ENCODE data around the gene TMEM94. TPM values are rescaled to one million over a fixed set of nuclear protein-coding genes. Genes with fewer than 3 reads are reported as not detected.

The TMEM94 gene
- total and polyA plus RNA-seq, 2 of the 13 experiments (the other 11 are each of a cell fraction or from before 2014, with no cell fraction given): 32.6 to 134 TPM

DNA sequence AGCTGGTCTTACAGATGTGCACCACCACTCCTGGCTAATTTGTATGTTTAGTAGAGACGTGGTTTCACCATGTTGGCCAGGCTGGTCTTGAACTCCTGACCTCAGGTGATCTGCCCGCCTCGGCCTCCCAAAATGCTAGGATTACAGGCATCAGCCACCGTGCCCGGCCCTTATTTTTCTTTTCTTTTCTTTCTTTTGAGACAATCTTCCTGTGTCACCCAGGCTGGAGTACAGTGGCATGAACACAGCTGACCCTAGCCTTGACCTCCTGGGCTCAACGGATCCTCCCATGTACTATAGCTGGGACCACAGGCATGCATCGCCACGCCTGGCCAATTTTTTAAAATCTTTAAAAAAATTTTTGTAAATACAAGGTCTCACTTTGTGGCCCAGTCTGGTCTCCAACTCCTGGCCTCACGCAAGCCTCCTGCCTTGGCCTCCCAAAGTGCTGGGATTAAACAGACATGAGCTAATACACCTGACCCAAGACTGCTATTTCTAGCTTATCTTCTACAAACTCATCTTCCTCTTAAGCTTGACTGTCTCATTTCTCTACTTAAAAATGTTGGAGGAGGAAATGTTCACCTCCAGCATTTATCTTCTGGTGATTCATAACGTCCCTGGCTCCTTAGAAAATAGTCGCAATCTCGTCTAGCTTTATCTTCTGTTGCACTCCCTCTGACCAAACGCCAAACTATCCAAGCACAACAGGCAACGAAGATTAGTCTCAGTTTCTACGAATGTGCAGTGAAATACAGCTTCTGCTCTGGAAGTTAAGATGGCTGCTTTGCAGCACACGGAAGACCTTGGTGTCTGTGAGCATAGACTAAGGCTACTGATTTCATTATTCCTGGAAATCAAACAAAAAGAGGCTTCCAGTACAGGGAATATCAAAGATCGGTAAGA is 8.2 kb upstream of the TMEM94 start (continued):
- 0 out of 2 replicates have a peak, but pooled peaks have one; percentile 65 for TF ChIP-seq NR2F2 (IDR thresholded peaks at IDR 0.05; ENCODE audit: borderline replicate concordance, low read depth)
- 0 out of 2 replicates have a peak, but pooled peaks have one; percentile 30 for TF ChIP-seq NR1H2 (CRISPR knock-in tag; IDR thresholded peaks at IDR 0.05; ENCODE audit: borderline replicate concordance, low read depth)
- peak; percentile 57 for TF ChIP-seq TEAD3 (CRISPR knock-in tag; optimal IDR thresholded peaks at IDR 0.05; ENCODE audit: borderline replicate concordance)
- TF ChIP-seq ZMYM3 (CRISPR knock-in tag; IDR thresholded peaks at IDR 0.05): peak; percentile 75
- TF ChIP-seq, protein P1, sequence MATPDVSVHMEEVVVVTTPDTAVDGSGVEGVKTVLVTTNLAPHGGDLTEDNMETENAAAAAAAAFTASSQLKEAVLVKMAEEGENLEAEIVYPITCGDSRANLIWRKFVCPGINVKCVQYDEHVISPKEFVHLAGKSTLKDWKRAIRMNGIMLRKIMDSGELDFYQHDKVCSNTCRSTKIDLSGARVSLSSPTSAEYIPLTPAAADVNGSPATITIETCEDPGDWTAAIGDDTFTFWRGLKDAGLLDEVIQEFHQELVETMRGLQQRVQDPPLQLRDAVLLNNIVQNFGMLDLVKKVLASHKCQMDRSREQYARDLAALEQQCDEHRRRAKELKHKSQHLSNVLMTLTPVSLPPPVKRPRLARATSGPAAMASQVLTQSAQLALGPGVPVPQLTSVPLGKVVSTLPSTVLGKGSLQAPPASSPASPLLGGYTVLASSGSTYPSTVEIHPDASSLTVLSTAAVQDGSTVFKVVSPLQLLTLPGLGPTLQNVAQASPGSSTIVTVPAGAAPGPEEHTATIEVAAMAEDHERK (CRISPR knock-in tag; IDR thresholded peaks at IDR 0.05; ENCODE audit: low read depth): no peak
- TF ChIP-seq, protein P2, sequence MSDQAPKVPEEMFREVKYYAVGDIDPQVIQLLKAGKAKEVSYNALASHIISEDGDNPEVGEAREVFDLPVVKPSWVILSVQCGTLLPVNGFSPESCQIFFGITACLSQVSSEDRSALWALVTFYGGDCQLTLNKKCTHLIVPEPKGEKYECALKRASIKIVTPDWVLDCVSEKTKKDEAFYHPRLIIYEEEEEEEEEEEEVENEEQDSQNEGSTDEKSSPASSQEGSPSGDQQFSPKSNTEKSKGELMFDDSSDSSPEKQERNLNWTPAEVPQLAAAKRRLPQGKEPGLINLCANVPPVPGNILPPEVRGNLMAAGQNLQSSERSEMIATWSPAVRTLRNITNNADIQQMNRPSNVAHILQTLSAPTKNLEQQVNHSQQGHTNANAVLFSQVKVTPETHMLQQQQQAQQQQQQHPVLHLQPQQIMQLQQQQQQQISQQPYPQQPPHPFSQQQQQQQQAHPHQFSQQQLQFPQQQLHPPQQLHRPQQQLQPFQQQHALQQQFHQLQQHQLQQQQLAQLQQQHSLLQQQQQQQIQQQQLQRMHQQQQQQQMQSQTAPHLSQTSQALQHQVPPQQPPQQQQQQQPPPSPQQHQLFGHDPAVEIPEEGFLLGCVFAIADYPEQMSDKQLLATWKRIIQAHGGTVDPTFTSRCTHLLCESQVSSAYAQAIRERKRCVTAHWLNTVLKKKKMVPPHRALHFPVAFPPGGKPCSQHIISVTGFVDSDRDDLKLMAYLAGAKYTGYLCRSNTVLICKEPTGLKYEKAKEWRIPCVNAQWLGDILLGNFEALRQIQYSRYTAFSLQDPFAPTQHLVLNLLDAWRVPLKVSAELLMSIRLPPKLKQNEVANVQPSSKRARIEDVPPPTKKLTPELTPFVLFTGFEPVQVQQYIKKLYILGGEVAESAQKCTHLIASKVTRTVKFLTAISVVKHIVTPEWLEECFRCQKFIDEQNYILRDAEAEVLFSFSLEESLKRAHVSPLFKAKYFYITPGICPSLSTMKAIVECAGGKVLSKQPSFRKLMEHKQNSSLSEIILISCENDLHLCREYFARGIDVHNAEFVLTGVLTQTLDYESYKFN (CRISPR knock-in tag; conservative IDR thresholded peaks at IDR 0.05): 0 out of 2 replicates have a peak, but pooled peaks have one; percentile 16
- TF ChIP-seq TCF12 (IDR thresholded peaks at IDR 0.05): no peak
- TF ChIP-seq TCF12 (CRISPR knock-in tag; IDR thresholded peaks at IDR 0.05): no peak
- TF ChIP-seq ZNF501 (CRISPR knock-in tag; IDR thresholded peaks at IDR 0.05): peak; percentile 33; the same call in 1 of the 2 replicates
- TF ChIP-seq, protein P3, sequence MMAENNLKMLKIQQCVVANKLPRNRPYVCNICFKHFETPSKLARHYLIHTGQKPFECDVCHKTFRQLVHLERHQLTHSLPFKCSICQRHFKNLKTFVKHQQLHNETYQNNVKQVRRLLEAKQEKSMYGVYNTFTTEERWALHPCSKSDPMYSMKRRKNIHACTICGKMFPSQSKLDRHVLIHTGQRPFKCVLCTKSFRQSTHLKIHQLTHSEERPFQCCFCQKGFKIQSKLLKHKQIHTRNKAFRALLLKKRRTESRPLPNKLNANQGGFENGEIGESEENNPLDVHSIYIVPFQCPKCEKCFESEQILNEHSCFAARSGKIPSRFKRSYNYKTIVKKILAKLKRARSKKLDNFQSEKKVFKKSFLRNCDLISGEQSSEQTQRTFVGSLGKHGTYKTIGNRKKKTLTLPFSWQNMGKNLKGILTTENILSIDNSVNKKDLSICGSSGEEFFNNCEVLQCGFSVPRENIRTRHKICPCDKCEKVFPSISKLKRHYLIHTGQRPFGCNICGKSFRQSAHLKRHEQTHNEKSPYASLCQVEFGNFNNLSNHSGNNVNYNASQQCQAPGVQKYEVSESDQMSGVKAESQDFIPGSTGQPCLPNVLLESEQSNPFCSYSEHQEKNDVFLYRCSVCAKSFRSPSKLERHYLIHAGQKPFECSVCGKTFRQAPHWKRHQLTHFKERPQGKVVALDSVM (CRISPR knock-in tag; IDR thresholded peaks at IDR 0.05): peak; percentile 98
- TF ChIP-seq MBD4 (IDR thresholded peaks at IDR 0.05; ENCODE audit: borderline replicate concordance, low read length): 0 out of 2 replicates have a peak, but pooled peaks have one; percentile 33
- no peak for TF ChIP-seq HNRNPUL1 (IDR thresholded peaks at IDR 0.05; ENCODE audit: low read depth, low read length)
- peak; percentile 7; the same call in 1 of the 2 replicates for TF ChIP-seq ERF (CRISPR knock-in tag; IDR thresholded peaks at IDR 0.05)
- TF ChIP-seq ZNF772 (CRISPR knock-in tag; IDR thresholded peaks at IDR 0.05): no peak
- TF ChIP-seq ZNF550 (CRISPR knock-in tag; IDR thresholded peaks at IDR 0.05; ENCODE audit: borderline replicate concordance): no peak
- TF ChIP-seq SAP130 (CRISPR knock-in tag; IDR thresholded peaks at IDR 0.05; ENCODE audit: low read depth): peak; percentile 45
- TF ChIP-seq, protein P4, sequence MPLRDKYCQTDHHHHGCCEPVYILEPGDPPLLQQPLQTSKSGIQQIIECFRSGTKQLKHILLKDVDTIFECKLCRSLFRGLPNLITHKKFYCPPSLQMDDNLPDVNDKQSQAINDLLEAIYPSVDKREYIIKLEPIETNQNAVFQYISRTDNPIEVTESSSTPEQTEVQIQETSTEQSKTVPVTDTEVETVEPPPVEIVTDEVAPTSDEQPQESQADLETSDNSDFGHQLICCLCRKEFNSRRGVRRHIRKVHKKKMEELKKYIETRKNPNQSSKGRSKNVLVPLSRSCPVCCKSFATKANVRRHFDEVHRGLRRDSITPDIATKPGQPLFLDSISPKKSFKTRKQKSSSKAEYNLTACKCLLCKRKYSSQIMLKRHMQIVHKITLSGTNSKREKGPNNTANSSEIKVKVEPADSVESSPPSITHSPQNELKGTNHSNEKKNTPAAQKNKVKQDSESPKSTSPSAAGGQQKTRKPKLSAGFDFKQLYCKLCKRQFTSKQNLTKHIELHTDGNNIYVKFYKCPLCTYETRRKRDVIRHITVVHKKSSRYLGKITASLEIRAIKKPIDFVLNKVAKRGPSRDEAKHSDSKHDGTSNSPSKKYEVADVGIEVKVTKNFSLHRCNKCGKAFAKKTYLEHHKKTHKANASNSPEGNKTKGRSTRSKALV (CRISPR knock-in tag; IDR thresholded peaks at IDR 0.05): no peak

Measured in HepG2 (cell line).